GM12891 (cell line): Measurements from ENCODE around the gene GNL1.

Experiments
- PAX5 ChIP-seq: IDR thresholded peaks from 2 replicates; pipeline ENCODE4 v1.6.1; 2011; ENCODE audit warnings: low read length, moderate library complexity, mild to moderate bottlenecking; ENCODE audit not compliant: insufficient read depth, severe bottlenecking
- POLR2A ChIP-seq: IDR thresholded peaks from 2 replicates; pipeline ENCODE4 v1.6.1; 2011; ENCODE audit warnings: low read depth, low read length, control low read depth
- POLR2AphosphoS5 ChIP-seq: IDR thresholded peaks from 2 replicates; pipeline ENCODE4 v1.6.1; 2011; ENCODE audit warnings: low read depth, low read length, control low read depth
- SPI1 ChIP-seq: IDR thresholded peaks from 2 replicates; pipeline ENCODE4 v1.6.1; 2011; ENCODE audit warnings: low read depth, low read length, control low read depth
- TAF1 ChIP-seq: IDR thresholded peaks from 2 replicates; pipeline ENCODE4 v1.6.1; 2011; ENCODE audit warnings: low read depth, low read length, control low read depth

DNA sequence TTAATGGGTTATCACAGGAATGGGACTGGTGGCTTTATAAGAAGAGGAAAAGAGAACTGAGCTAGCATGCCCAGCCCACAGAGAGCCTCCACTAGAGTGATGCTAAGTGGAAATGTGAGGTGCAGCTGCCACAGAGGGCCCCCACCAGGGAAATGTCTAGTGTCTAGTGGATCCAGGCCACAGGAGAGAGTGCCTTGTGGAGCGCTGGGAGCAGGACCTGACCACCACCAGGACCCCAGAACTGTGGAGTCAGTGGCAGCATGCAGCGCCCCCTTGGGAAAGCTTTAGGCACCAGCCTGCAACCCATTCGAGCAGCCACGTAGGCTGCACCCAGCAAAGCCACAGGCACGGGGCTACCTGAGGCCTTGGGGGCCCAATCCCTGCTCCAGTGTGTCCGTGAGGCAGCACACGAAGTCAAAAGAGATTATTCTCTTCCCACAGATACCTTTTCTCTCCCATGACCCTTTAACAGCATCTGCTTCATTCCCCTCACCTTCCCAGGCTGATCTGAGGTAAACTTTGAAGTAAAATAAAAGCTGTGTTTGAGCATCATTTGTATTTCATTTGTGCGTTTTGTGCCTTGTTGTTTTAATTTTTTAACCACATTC, 62.5 kb downstream of the GNL1 start:
- TF ChIP-seq POLR2A (peak; percentile 90), SPI1 (no peak), TAF1 (no peak), POLR2AphosphoS5 (peak; percentile 98), PAX5 (no peak)
